Fibroblast of skin of scalp (primary cell): ENCODE measurements around the gene SMTNL1.
"Not testable (repeated sequence)": the region's sequence is repeated elsewhere in the genome, so short reads cannot be mapped to it uniquely, and the experiment has no call there.

ENCODE experiments used
- DNase-seq: peaks from one replicate; pipeline ENCODE4 v3.0.0-alpha.2; 2013

The SMTNL1 gene

GRCh38 chr11:57508341-57509170 is 28.8 kb upstream of the SMTNL1 start:
- DNase-seq, result no peak

DNA sequence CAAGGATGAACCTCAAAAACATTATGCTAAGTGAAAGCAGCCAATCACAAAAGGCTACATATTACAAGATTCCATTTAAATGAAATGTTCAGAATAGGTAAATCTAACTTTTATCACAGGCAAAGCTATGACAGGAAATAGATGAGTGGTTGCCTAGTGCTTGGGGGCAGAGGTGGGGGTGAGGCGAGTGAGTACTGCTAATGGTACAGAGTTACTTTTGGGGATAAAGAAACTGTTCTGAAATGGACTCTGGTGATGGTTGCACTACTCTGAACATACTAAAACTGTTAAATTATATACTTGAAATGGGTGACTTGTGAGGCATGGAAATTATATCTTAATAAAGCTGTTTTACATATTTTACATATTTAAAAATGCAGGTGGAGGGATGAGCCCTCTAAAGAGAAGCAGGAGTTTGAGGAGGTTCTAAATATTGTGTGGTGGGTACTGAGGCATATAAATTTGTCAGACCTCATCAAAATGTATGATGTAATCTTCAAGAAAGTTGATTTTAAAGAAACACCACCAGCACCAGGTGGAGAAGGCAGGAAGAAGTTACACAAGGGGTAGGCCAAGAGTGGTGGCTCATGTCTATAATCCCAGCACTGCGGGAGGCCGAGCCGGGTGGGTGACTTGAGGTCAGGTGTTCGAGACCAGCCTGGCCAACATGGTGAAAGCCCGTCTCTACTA is 25.5 kb upstream of the SMTNL1 start:
- no peak for DNase-seq

- no peak for DNase-seq
These were observed 24.5 kb upstream of the SMTNL1 start for GRCh38 chr11:57512646-57513451.

DNA sequence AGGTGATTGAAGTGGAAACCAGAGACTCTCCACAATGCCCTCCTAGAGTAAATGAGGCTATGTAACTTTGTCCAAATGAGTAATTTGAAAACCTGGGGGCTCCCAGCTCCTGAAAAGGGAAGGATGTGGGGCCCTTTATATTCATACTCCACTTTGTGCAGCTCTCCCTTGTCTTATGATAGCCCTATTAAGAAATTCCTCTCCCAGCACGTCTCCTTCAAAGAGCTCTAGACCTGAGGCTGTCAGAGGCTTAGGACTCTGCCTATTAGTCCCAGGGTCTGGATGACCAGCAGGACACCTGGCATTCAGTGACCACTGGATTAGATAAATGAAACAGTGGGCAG is 24.0 kb upstream of the SMTNL1 start:
- DNase-seq, result no peak

GRCh38 chr11:57513911-57514537 is 23.4 kb upstream of the SMTNL1 start:
- DNase-seq, result peak; percentile 6

DNA sequence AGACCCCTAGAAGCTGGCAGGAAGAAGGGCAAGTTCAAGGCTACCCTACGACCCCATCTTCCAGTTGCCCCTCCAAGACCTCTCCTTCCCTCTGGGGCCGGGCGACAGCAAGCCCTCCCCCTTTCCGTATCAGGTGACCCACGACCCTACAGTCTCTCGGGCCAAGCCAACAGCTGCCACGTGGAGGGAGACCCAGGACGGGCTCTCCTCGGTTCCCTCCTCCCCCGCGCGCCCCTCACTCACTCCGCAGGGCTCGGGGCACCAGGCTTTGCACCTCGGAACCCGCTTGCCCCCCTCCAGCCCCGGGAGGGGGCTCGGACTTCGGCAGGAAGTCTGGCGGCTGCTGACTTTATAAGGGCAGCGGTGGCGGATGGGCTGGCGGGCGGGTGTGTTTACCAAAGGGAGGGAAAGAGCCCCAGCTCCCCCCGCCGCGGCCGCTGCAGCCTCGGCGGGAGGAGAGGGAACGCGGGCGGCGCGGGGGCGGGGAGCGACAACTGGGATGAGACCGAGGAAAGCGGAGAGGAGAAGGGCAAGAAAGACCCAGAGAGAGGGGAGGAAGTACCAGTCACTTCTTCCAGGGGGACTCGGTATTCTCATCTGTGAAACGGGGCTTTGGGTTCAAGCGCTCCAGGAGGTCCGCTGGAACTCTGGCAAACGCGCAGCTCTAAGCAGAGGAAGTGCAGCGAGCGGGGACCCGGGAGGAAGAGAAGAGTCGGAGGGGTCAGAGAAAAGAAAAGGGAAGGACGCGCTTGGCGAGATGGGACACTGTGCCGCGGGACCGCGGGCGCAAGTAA is 22.7 kb upstream of the SMTNL1 start:
- DNase-seq, result peak; percentile 33

GRCh38 chr11:57515332-57516060 is 21.9 kb upstream of the SMTNL1 start, which contains the start of gene SLC43A1:
SLC43A1 (minus strand) TSS chr11:57515702; CDS start chr11:57514111, 1,591 bp downstream.
- DNase-seq, result peak; percentile 53

GRCh38 chr11:57516061-57516443 is 21.3 kb upstream of the SMTNL1 start:
- DNase-seq, result no peak

- DNase-seq, result no peak
These were observed 16.3 kb upstream of the SMTNL1 start for GRCh38 chr11:57521116-57521515.

DNA sequence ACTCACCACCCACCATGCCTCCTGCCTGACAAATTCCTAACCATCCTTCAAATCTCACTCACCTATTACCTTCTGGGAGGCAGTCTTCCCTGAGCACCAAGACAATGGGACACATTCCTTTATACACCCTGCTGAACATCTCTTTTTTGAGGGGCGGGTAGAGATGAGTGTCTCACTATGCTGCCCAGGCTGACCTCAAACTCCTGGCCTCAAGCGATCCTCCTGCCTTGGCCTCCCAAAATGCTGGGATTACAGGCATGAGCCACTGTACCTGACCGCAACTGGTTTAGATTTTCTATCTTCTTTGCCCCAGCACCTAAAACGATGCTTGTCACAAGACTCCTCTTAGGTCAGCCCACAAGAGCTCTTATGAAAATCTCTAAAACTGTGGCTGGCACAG is 14.0 kb upstream of the SMTNL1 start:
- no peak for DNase-seq

- DNase-seq, result peak; percentile 55
These were observed 10.3 kb upstream of the SMTNL1 start for GRCh38 chr11:57527056-57527631.

GRCh38 chr11:57529012-57529411 is 8.4 kb upstream of the SMTNL1 start:
- DNase-seq, result no peak

DNA sequence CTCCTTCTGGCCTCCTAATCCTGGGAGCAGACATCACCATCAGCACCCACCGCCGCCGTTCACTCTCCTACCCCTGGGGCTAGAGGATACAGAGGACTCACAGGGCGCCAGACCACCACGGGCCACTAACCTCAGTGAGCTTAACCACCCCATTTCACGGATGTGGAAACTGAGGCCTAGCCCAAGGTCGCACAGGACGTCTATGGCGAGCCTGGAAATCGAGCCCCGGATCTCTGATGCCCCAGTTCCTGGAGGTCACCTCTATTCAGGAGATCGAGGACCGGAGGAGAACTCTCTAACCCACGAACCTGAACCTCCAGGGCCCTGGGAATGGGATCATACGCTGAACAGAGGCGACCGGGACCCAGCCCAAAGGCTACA is 7.2 kb upstream of the SMTNL1 start:
- no peak for DNase-seq

DNA sequence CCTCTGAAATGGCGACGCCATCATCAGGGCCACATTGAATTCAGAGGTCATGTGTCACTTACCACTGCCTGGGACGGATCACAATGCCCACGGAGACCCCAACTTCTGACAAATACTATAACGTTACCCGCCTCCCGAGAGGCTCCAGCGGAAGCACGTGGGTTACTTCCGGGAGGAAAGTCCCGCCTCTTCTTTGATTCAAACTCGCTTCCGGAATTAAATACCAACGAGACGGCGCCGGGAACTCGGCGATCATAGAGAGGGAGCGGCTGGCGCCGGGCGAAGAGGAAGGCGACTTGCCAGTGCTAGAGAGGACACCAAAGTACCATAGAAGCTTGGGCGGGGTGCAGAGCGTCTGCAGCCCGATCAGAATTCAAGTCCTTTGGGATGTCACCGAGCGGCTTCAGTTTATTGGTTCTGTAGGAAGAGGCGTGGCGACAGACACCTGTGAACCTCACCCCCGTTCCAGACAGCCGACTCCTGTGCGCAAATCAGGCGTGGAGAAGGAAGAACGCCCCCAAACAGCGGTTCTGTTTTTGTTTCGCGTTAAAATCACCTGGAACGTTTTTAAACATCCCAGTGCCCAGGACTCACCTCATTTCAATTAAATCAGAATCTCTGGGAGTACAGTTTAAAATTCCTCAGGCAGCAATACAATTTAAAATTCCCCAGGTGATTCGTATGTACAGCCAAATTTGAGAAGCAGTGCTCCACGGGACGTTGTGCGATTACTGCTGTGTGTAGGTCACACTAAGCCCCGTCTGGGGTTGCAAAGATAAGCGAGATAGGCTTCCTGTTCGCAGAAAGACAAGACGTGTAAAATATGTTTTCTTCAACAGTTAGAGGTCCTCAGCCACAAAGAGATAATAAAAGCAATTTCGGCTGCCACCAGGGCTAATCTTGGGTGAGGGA is 6.5 kb upstream of the SMTNL1 start, which contains the start of gene TIMM10:
TSS of gene TIMM10 (minus strand) at position 159 of the 912 bp plus-strand sequence. CDS start 565 bp downstream, outside the sequence.
- peak; percentile 97 for DNase-seq

GRCh38 chr11:57534449-57534848 is 2.9 kb upstream of the SMTNL1 start:
- not testable (repeated sequence) for DNase-seq

GRCh38 chr11:57539342-57539741 is 1.9 kb downstream of the SMTNL1 start:
- DNase-seq, result no peak

- no peak for DNase-seq
These were observed 3.8 kb downstream of the SMTNL1 start for GRCh38 chr11:57541169-57541568.

DNA sequence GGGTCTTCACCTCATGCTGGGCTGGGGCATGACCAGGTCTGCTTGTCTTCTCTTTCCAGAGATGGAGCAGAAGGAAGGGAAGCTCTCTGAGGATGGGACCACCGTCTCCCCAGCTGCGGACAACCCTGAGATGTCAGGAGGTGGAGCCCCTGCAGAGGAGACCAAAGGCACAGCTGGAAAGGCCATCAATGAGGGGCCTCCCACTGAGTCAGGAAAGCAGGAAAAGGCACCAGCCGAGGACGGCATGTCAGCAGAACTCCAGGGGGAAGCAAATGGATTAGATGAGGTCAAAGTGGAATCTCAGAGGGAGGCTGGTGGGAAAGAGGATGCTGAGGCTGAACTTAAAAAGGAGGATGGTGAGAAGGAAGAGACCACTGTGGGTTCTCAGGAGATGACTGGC is 5.2 kb downstream of the SMTNL1 start:
- no peak for DNase-seq

GRCh38 chr11:57543593-57543992 is 6.2 kb downstream of the SMTNL1 start:
- DNase-seq, result no peak

GRCh38 chr11:57544566-57544965 is 7.2 kb downstream of the SMTNL1 start:
- DNase-seq, result no peak
